ENCODE measurements around the gene AQP12B. TPM values are rescaled to one million over a fixed set of nuclear protein-coding genes. Genes with fewer than 3 reads are reported as not detected.

AQP12B gene
- total and polyA plus RNA-seq, 11 donors = not detected

DNA sequence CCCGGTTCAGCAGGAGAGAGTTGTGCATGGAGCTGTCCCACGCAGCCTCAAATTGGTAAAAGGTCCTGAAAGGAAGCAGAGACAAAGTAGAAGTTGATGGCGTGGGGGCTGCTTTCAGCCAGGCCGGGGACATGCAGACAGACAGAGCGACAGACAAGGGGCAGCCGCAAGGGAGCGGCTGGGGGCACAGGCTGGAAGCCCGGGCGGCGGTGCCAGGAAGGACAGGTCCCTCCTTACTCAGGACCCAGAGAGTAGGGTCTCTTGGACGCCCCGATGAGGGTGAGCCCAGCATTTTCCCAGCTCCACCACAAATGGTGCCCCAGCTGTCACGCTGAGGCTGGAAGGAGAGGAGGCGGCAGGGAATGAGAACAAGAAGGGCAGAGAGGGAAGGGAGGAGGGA, 44.2 kb upstream of the AQP12B start:
- Histone ChIP-seq H3K4me3 (no peak overlapping the region), H3K27me3 (peaks cover 0 to 22% (median 0%) of the 10 kb centered on the region in 9 donors), H3K27ac (no peak overlapping the region), H3K9me3 (no peaks in the 10 kb centered on the region), H3K4me1 (no peaks in the 10 kb centered on the region), H3K36me3 (no peaks in the 10 kb centered on the region)
- intact Hi-C loops (cut with DNase I) = no loop called here
- ATAC-seq (no peak), DNase-seq (no peak)
- TF ChIP-seq POLR2A (IDR thresholded peaks at IDR 0.05) = no peak
- TF ChIP-seq, protein P1, sequence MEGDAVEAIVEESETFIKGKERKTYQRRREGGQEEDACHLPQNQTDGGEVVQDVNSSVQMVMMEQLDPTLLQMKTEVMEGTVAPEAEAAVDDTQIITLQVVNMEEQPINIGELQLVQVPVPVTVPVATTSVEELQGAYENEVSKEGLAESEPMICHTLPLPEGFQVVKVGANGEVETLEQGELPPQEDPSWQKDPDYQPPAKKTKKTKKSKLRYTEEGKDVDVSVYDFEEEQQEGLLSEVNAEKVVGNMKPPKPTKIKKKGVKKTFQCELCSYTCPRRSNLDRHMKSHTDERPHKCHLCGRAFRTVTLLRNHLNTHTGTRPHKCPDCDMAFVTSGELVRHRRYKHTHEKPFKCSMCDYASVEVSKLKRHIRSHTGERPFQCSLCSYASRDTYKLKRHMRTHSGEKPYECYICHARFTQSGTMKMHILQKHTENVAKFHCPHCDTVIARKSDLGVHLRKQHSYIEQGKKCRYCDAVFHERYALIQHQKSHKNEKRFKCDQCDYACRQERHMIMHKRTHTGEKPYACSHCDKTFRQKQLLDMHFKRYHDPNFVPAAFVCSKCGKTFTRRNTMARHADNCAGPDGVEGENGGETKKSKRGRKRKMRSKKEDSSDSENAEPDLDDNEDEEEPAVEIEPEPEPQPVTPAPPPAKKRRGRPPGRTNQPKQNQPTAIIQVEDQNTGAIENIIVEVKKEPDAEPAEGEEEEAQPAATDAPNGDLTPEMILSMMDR (IDR thresholded peaks at IDR 0.05) = no peak
- 86 to 89% (median 87%) methylated on average over 14 of the region's 14 CpGs for WGBS, 4 donors

DNA sequence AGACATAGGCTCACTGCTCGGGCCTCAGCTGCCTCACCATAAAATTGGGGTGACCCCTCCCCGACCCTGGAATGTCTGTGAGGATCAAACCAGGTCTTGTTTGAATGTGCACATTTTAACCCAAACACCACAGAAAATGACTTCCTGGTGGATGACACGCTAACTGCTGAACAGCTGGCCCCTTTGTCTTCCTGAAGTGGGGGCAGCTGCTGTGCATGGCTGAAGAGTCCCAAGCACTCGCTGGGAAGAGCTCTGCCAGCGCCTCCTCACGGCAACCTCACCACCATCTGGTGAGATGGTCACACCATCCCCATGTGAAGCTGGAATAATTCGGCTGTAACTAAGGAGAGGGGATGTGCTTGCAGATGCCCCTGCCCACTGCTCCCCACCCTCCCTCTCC, 43.0 kb upstream of the AQP12B start:
- intact Hi-C loops (cut with DNase I) = no loop called here
- no peak for TF ChIP-seq POLR2A (IDR thresholded peaks at IDR 0.05)
- TF ChIP-seq, protein P1 (IDR thresholded peaks at IDR 0.05) = no peak
- H3K27me3 ChIP-seq = peaks cover 0 to 14% (median 0%) of the 10 kb centered on the region in 9 donors
- H3K9me3 ChIP-seq = no peaks in the 10 kb centered on the region
- no peaks in the 10 kb centered on the region for H3K4me1 ChIP-seq
- DNase-seq = no peak
- WGBS, 4 donors = 72 to 84% (median 79%) methylated on average over 5 to 7 of the region's 7 CpGs
- no peaks in the 10 kb centered on the region for H3K36me3 ChIP-seq
- ATAC-seq = no peak
- H3K27ac ChIP-seq = no peak overlapping the region
- no peak overlapping the region for H3K4me3 ChIP-seq

DNA sequence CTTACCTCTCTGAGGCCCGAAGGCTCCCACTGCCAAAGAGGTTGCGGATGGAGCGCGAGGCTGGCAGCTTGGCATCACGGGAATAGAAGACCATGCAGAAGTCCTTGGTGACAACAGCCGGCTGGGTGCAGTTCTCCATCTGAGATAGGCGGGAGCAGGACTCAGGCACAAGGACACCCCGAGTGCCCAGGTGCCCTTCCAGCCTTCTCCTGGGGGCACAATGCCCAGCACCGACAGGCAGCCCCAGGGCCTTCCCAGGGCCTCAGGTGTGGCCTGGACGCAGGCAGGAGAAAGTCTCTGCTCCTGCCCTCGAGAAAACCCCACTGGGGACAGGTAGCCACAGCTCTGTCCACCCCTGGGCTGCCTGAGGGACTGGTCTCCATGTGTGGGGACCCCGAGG, 42.6 kb upstream of the AQP12B start:
- intact Hi-C loops (cut with DNase I) = no loop called here
- WGBS, 4 donors = 78 to 86% (median 83%) methylated on average over 6 to 12 of the region's 12 CpGs
- no peaks in the 10 kb centered on the region for H3K36me3 ChIP-seq
- TF ChIP-seq, protein P1 (IDR thresholded peaks at IDR 0.05) = no peak
- TF ChIP-seq POLR2A (IDR thresholded peaks at IDR 0.05) = no peak
- H3K4me3 ChIP-seq = no peak overlapping the region
- no peak overlapping the region for H3K27ac ChIP-seq
- H3K9me3 ChIP-seq = no peaks in the 10 kb centered on the region
- H3K27me3 ChIP-seq = peaks cover 0 to 10% (median 0%) of the 10 kb centered on the region in 9 donors
- ATAC-seq (no peak), DNase-seq (no peak)
- H3K4me1 ChIP-seq = no peaks in the 10 kb centered on the region

DNA sequence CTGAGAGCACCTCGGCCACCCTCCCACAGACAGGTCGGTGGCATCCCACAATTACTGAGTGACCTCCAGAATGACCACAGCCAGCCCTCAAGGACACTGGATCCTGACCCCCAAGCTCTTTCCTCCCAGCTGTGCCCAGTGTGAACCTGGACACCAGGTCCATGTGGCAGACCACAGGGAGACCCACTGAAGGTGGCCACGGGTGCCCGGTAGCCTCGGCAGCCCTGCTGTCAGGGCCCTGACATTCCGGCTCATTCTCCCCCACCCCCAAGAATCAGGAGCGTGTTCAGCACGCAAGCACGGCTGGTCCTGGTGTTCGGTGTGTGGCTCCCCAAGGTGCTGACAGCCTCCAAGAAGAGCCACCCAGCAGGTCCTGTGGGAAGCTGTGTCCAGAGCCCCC, 41.7 kb upstream of the AQP12B start:
- 56 to 90% (median 58%) methylated on average over 4 to 10 of the region's 10 CpGs for WGBS, 4 donors
- Histone ChIP-seq H3K36me3 (no peaks in the 10 kb centered on the region), H3K4me1 (no peaks in the 10 kb centered on the region), H3K27ac (no peak overlapping the region), H3K9me3 (no peaks in the 10 kb centered on the region), H3K27me3 (peaks cover 0 to 2% (median 0%) of the 10 kb centered on the region in 9 donors), H3K4me3 (no peak overlapping the region)
- intact Hi-C loops (cut with DNase I) = no loop called here
- DNase-seq (no peak), ATAC-seq (no peak)
- TF ChIP-seq, protein P1 (IDR thresholded peaks at IDR 0.05) = no peak
- TF ChIP-seq POLR2A (IDR thresholded peaks at IDR 0.05) = no peak

Measured in heart left ventricle (tissue), 16 donors.